Muscle of leg (tissue), 11 donors: ENCODE data around the gene CPN1. TPM values are rescaled to one million over a fixed set of nuclear protein-coding genes. Genes with fewer than 3 reads are reported as not detected.

Source experiments
- DNase-seq: peaks from one replicate; pipeline ENCODE4 v3.0.0; 2013
- H3K27ac ChIP-seq: one replicate; pipeline ENCODE4 v1.5.1; 2013; ENCODE audit warnings: mild to moderate bottlenecking, low read length, control low read depth
- H3K27me3 ChIP-seq: one replicate; pipeline ENCODE4 v1.6.1; 2013; ENCODE audit warnings: low read length; ENCODE audit not compliant: control insufficient read depth, insufficient read depth
- H3K36me3 ChIP-seq: one replicate; pipeline ENCODE4 v1.6.1; 2013; ENCODE audit warnings: low read length; ENCODE audit not compliant: control insufficient read depth, insufficient read depth
- H3K4me1 ChIP-seq: one replicate; pipeline ENCODE4 v1.6.1; 2013; ENCODE audit warnings: low read length; ENCODE audit not compliant: control insufficient read depth, insufficient read depth
- H3K4me3 ChIP-seq: one replicate; pipeline ENCODE4 v1.5.1; 2013; ENCODE audit warnings: low read length, control low read depth
- H3K9me3 ChIP-seq: replicated peaks from 2 replicates; pipeline ENCODE4 v1.6.1; 2013; ENCODE audit warnings: low read depth, low read length; ENCODE audit not compliant: control insufficient read depth
- WGBS: methylation state at CpG from one replicate; pipeline ENCODE4 v1.1.5; 2013; ENCODE audit warnings: missing lambda C conversion rate; ENCODE audit not compliant: insufficient coverage; 5-methylcytosine and 5-hydroxymethylcytosine counted together
- polyA plus RNA-seq, 8 donors: library from polyadenylated mRNA; unstranded; fragments of 120-200 nt; gene quantifications; one replicate each; pipeline versions ENCODE4 v1.2.1 to v1.2.3, GENCODE V29; 2013; ENCODE audit warnings: inconsistent platforms in 1 of 8, low replicate concordance in 1 of 8; ENCODE audit not compliant: insufficient read length in 8 of 8, insufficient read depth in 1 of 8
- total RNA-seq: library from RNA; stranded (reverse); fragments of 120-200 nt; gene quantifications from one replicate; pipeline ENCODE4 v1.2.4, GENCODE V29; 2013

The CPN1 gene
- total and polyA plus RNA-seq, 9 donors: 0.08 to 0.26 (median 0.14) TPM; not detected in 5

DNA sequence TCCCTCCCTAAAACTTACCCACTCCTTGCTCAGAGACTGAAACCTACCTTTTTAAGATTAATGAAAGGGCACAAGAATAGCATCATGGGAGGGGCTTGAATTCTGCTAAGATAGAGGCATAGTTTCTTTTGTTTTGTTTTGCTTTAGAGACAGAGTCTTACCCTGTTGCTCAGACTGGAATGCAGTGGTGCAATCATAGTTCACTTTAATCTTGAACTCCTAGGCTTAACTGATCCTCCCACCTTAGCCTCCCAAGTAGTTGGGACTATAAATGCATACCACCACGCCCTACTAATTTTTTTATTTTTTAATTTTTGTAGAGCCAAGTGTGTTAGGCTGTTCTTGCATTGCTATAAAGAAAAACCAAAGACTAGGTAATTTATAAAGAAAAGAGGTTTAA lies 54.3 kb downstream of the CPN1 start:
- no peak overlapping the region for H3K27ac ChIP-seq
- DNase-seq: no peak
- H3K4me1 ChIP-seq: peaks cover 18% of the 10 kb centered on the region
- no peak overlapping the region for H3K4me3 ChIP-seq
- no peaks in the 10 kb centered on the region for H3K27me3 ChIP-seq
- H3K9me3 ChIP-seq: peaks cover 13% of the 10 kb centered on the region
- no CpG with 5 or more reads among the region's 1 CpG for WGBS
- no peaks in the 10 kb centered on the region for H3K36me3 ChIP-seq

DNA sequence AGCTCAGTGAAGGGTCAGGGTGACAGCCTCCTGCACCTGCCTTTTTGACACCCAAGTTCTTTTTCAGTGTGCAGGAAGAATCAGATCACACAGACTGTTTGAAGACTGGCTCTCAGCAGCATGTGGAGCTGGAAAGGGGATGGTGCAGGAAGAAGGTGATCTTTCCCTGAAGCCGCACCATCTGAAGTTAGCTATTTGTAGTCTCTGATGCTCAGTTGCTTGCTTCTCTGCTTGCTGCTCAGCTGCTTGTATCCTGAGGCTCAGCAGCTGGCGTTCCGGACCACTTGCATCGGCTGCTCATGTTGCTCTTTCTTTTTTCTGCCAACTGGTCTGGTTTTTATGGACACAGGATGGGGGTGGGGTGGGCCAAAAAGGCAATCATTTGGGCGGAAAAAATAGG lies 56.1 kb downstream of the CPN1 start:
- Histone ChIP-seq H3K9me3 (peaks cover 13% of the 10 kb centered on the region), H3K36me3 (no peaks in the 10 kb centered on the region), H3K27ac (peak overlapping the region; percentile 81), H3K4me1 (peaks cover 21% of the 10 kb centered on the region), H3K4me3 (no peak overlapping the region), H3K27me3 (no peaks in the 10 kb centered on the region)
- WGBS: 18% methylated on average over 4 of the region's 5 CpGs
- peak; percentile 85 for DNase-seq

DNA sequence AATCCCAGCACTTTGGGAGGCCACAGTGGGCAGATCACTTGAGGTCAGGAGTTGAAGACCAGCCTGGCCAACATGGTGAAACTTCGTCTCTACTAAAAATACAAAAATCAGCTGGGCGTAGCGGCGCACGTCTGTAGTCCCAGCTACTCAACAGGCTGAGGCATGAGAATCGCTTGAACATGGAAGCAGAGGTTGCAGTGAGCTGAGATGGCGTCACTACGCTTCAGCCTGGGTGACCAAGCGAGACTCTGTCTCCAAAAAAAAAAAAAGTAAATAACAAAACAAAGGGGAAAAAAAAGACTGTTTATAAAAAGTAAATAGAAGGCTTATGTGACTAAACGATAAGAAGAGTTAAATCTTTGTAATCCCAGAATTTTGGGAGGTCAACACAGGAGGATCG lies 56.9 kb downstream of the CPN1 start:
- peaks cover 13% of the 10 kb centered on the region for H3K9me3 ChIP-seq
- DNase-seq: no peak
- peak overlapping the region; percentile 81 for H3K27ac ChIP-seq
- H3K36me3 ChIP-seq: no peaks in the 10 kb centered on the region
- H3K27me3 ChIP-seq: no peaks in the 10 kb centered on the region
- 100% methylated on average over 2 of the region's 11 CpGs for WGBS
- peaks cover 27% of the 10 kb centered on the region for H3K4me1 ChIP-seq
- no peak overlapping the region for H3K4me3 ChIP-seq

DNA sequence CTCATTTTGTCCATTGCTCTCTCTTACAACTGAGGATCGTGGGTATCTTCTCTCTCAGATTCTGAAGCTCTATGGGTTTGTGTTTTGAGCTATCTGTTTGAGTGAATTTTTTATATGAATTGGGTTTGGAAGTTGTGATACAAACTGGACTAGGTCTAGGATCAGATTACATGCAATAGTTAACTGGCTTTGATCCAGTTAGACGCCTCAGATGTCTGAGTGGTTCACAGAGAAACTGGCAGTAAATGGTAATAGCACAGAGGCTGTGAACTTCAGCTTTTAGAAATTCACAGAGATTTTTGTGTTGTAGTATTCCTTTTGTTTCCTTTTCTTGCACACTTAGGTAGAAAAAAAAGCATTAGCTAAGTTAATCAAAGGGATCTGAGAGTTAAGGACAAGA lies 59.3 kb downstream of the CPN1 start:
- Histone ChIP-seq H3K36me3 (no peaks in the 10 kb centered on the region), H3K27ac (no peak overlapping the region)
- WGBS: 29% methylated on average over 1 of the region's 2 CpGs

DNA sequence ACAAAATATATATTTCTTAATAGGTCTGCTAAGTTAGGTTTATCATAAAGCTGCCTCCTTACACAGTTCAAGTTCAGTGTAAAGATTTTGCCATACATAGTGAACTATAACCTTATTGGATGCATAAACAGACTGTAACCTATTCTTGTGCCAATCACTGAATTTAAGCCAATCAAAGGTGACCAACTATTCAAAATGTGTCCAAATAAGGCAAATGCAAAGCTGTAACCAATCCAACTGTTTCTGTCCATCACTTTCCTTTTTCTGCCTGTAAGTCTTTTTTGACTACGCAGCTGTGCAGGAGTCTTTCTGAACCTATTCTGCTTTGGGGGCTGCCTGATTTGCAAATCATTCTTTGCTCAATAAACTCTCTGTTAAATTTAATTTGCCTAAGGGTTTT lies 60.3 kb downstream of the CPN1 start:
- DNase-seq: peak; percentile 50
- H3K27ac ChIP-seq: no peak overlapping the region
- H3K4me3 ChIP-seq: no peak overlapping the region
- WGBS: no CpG with 5 or more reads among the region's 1 CpG
- no peaks in the 10 kb centered on the region for H3K27me3 ChIP-seq
- H3K36me3 ChIP-seq: no peaks in the 10 kb centered on the region
- peaks cover 28% of the 10 kb centered on the region for H3K4me1 ChIP-seq
- no peaks in the 10 kb centered on the region for H3K9me3 ChIP-seq

More for the DNA sequence above, 59.3 kb downstream of the CPN1 start:
- H3K9me3 ChIP-seq: peaks cover under 1% of the 10 kb centered on the region
- H3K4me3 ChIP-seq: no peak overlapping the region
- H3K27me3 ChIP-seq: no peaks in the 10 kb centered on the region
- H3K4me1 ChIP-seq: peaks cover 28% of the 10 kb centered on the region
- DNase-seq: no peak

DNA sequence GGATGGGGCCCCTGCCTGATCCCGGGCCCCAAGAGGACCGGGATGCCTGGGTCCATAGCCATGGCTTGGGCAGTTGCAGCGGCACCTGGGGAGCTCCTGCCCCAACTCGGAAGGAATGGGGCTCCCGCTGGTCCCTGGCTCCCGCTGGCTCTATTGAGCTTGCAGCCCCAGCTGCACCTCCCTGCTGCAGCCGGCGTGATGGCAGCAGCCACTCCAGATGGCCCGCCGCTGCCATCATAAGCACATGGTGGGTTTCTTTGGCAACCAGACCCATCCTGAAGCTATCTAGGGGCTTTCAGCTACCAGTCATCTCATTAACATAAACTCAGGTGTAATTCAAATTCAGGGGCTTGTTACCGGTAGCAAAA lies 60.8 kb downstream of the CPN1 start:
- 47% methylated on average over 10 of the region's 11 CpGs for WGBS
- Histone ChIP-seq H3K36me3 (no peaks in the 10 kb centered on the region), H3K27ac (no peak overlapping the region), H3K27me3 (no peaks in the 10 kb centered on the region), H3K4me3 (no peak overlapping the region), H3K4me1 (peaks cover 27% of the 10 kb centered on the region), H3K9me3 (no peaks in the 10 kb centered on the region)
- no peak for DNase-seq

DNA sequence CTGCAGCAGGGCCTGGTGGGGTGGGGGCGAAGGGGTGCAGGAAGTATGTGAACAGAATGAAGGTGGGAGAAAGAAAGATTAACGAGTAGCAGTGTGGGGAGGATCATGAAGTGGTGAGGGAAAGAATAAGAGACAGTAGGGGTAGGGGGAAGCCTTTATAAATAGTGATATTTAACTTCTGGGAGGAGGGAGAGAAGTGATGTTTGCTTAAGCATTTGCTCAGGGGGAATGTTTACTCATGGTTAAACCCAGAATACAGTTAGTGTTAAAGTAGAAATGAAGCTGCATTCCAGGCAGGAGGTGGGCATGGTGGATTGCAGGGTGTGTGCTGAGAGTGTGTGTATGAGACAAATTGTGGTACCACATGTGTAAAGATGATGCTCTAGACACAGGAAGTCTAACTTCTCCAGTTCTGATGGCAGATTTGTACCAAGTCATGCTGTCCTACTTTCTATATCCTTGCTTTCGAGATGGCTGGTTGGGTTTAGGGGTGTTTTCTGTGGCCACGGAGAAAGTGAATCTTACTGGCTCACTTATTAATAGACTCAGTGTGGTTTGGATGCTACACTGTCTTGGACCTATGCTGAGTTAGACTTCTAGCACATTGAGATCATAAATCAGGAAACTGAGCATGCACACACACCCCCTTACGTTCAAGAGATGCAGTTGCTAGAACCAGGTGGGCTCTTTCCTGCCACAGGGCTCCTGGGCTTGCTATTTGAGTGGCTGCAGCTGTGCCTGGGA lies 61.4 kb downstream of the CPN1 start:
- Histone ChIP-seq H3K27me3 (no peaks in the 10 kb centered on the region), H3K4me3 (no peak overlapping the region), H3K36me3 (no peaks in the 10 kb centered on the region), H3K27ac (no peak overlapping the region), H3K9me3 (no peaks in the 10 kb centered on the region), H3K4me1 (peaks cover 23% of the 10 kb centered on the region)
- no peak for DNase-seq
- WGBS: 43% methylated on average over 2 of the region's 5 CpGs

DNA sequence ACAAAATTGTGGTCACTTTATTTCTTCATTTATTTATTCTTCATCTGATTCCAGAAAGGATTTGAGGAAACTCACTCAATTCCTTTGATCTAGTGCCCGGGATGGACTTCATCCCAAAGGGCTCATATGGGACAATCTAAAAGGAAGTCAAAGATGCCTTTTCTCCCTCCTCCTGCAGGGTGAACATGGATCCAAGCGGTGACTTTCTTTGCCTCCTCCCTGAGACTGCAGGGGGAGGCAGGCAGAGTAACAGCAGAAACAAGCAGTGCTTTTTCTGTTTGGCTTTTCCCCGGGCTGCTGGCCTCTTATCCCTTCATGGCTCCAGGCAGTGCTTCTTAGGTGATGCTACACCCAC lies 61.9 kb downstream of the CPN1 start:
- H3K36me3 ChIP-seq: no peaks in the 10 kb centered on the region
- no peaks in the 10 kb centered on the region for H3K27me3 ChIP-seq
- H3K4me3 ChIP-seq: no peak overlapping the region
- H3K9me3 ChIP-seq: no peaks in the 10 kb centered on the region
- H3K27ac ChIP-seq: no peak overlapping the region
- H3K4me1 ChIP-seq: peaks cover 19% of the 10 kb centered on the region
- DNase-seq: no peak
- WGBS: 24% methylated on average over 2 of the region's 3 CpGs

DNA sequence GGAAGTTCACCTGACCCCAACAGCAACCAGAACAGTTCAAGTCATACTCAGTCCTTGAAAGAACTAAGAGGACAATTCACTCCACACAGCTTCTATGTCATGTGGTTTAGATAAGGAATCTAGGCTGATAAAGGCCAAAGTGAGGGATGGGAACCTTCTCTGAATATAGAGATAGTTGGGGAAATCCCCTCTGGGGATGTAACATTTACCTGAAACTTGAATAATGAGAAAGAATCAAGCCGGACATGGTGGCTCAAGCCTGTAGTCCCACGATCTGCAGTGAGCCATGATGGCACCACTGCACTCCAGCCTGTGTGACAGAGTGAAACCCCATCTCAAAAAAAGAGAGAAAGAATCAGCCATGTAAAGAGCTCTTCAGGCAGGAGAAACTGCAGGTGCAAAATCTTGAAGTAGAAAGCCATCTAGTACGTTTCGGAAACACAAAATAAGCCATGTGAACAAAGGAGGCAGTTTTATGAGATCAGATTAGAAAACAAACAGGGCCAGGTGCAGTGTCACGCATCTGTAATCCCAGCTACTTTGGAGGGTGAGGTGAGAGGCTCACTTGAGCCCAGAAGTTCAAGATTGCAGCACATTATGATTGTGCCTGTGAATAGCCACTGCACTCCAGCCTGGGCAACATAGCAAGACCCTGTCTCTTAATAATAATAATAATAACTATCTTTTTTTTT lies 67.5 kb downstream of the CPN1 start:
- Histone ChIP-seq H3K4me1 (peaks cover 4% of the 10 kb centered on the region), H3K4me3 (no peak overlapping the region), H3K27ac (no peak overlapping the region), H3K9me3 (no peaks in the 10 kb centered on the region), H3K36me3 (no peaks in the 10 kb centered on the region), H3K27me3 (no peaks in the 10 kb centered on the region)
- WGBS: 44% methylated on average over 3 of the region's 5 CpGs
- no peak for DNase-seq

DNA sequence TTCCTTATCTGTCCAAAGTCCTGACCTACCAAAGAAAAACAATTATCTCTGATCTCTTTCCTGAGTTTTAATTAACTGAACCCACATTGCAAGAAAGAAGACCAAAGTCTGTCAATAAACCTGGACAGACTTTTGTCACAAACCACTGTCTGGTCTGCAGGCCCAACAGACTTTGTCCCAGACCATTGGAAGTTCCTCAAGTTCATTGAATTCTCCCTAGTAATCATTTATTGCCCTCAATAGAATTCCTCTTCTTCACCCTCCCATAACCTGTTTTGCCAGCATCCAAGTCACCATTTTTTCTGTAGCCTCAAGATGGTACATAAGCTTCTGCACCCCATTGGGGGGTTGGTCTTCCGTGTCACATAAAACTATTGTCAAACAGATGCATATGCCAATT lies 68.0 kb downstream of the CPN1 start:
- no peaks in the 10 kb centered on the region for H3K9me3 ChIP-seq
- no peak overlapping the region for H3K27ac ChIP-seq
- H3K4me1 ChIP-seq: peaks cover 5% of the 10 kb centered on the region
- no CpG with 5 or more reads among the region's 1 CpG for WGBS
- H3K4me3 ChIP-seq: no peak overlapping the region
- no peaks in the 10 kb centered on the region for H3K36me3 ChIP-seq
- no peak for DNase-seq
- H3K27me3 ChIP-seq: no peaks in the 10 kb centered on the region
